ENCODE measurements around the gene RGMA. TPM values are rescaled to one million over a fixed set of nuclear protein-coding genes. Genes with fewer than 3 reads are reported as not detected.
A peak's percentile ranks its signal among the peaks of the same experiment; 100 is the strongest.

RGMA gene
- total RNA-seq, 4 donors from 2014 or later = 99.0 to 307 (median 112) TPM

DNA sequence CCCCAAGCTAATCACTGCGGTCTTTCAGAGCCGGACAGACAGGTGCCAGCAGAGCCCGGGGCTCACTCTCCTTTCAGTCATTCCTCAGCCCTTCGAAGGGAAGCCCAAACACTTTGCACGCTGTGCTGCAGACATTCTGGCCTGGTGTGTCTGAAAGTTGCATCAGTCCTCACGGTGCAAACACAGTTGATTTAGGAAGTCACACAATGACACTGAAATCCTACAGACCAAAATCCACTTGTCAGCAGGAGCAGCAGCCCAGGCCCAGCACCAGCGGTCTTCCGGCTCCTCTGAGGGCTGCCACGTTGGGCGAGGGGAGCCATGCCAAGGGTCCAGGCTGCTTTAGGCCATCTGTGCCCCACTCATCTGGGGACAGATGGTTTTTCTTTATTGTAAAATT lies 61.6 kb downstream of the RGMA start:
- Histone ChIP-seq H3K27me3 (no peaks in the 10 kb centered on the region), H3K4me3 (no peak overlapping the region), H3K4me1 (peaks cover 9 to 77% (median 38%) of the 10 kb centered on the region in 3 donors), H3K27ac (peak overlapping the region; percentile 87 to 96 (median 90)), H3K9me3 (no peaks in the 10 kb centered on the region), H3K36me3 (peaks cover 0 to 43% of the 10 kb centered on the region in 2 donors)
- ATAC-seq = no peak
- WGBS, 2 donors (ENCODE audit: low coverage in 1 of 2) = 69% methylated on average over 6 of the region's 10 CpGs; no CpG with 5 or more reads in 1 of the 2 donors
- TF ChIP-seq POLR2A (IDR thresholded peaks at IDR 0.05) (no peak), POLR2AphosphoS5 (IDR thresholded peaks at IDR 0.05) (peak; percentile 13)

DNA sequence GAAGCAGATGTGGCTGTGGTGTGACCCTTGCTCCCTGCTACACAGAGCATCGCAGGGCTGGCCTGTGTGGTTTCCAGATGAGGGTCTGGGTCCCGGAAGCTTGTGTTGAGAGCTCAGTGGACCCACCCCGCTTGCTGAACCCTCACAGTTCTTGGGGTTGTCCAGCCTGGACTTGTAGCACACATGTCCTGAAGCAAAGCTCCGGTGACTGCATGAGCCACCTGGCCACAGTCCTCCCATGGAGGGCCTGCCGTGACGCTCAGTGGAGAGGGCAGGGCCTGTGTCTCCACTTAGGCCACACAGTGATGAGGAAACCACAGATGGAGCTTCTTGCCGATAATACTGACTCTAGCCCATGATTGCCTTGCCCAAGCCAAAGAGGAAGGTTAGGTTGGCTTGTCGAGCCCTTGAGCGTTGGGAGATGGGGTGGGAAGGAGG lies 62.6 kb downstream of the RGMA start:
- H3K9me3 ChIP-seq = no peaks in the 10 kb centered on the region
- H3K36me3 ChIP-seq = peaks cover 0 to 53% of the 10 kb centered on the region in 2 donors
- peaks cover 9 to 74% (median 38%) of the 10 kb centered on the region in 3 donors for H3K4me1 ChIP-seq
- H3K27ac ChIP-seq = peak overlapping the region; percentile 87 to 96 (median 90)
- WGBS, 2 donors (ENCODE audit: low coverage in 1 of 2) = 93 to 100% methylated on average over 1 to 2 of the region's 9 CpGs
- H3K27me3 ChIP-seq = no peaks in the 10 kb centered on the region
- no peak for TF ChIP-seq POLR2AphosphoS5 (IDR thresholded peaks at IDR 0.05)
- TF ChIP-seq EP300 (IDR thresholded peaks at IDR 0.05) = no peak
- TF ChIP-seq, protein P1, sequence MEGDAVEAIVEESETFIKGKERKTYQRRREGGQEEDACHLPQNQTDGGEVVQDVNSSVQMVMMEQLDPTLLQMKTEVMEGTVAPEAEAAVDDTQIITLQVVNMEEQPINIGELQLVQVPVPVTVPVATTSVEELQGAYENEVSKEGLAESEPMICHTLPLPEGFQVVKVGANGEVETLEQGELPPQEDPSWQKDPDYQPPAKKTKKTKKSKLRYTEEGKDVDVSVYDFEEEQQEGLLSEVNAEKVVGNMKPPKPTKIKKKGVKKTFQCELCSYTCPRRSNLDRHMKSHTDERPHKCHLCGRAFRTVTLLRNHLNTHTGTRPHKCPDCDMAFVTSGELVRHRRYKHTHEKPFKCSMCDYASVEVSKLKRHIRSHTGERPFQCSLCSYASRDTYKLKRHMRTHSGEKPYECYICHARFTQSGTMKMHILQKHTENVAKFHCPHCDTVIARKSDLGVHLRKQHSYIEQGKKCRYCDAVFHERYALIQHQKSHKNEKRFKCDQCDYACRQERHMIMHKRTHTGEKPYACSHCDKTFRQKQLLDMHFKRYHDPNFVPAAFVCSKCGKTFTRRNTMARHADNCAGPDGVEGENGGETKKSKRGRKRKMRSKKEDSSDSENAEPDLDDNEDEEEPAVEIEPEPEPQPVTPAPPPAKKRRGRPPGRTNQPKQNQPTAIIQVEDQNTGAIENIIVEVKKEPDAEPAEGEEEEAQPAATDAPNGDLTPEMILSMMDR (IDR thresholded peaks at IDR 0.05) = no peak
- TF ChIP-seq POLR2A (IDR thresholded peaks at IDR 0.05) = no peak
- no peak overlapping the region for H3K4me3 ChIP-seq
- ATAC-seq = no peak

DNA sequence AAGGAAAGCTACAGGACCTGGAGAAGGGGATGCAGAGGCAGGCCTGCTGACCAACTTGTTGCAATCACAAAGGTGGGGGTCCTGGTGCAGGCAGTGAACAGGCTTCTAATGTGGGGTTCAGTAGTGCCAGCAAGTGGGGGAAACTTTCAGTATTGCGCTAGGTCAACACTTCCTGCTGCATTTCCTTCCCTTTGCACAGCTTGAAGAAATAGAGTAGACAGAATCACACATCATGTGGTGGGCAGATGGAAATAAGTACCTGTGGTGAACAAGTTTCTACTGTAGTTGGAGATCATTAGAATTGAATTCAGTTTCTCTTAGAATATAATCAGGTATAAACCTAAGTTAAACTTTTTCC lies 63.4 kb downstream of the RGMA start:
- Histone ChIP-seq H3K36me3 (peaks cover 0 to 60% of the 10 kb centered on the region in 2 donors), H3K27me3 (no peaks in the 10 kb centered on the region), H3K4me1 (peaks cover 9 to 70% (median 35%) of the 10 kb centered on the region in 3 donors), H3K9me3 (no peaks in the 10 kb centered on the region), H3K27ac (peak overlapping the region in 3 of 4 donors; percentile 87 to 96 (median 89)), H3K4me3 (no peak overlapping the region)
- 92 to 100% methylated on average over 1 of the region's 1 CpG for WGBS, 2 donors (ENCODE audit: low coverage in 1 of 2)
- TF ChIP-seq POLR2A (IDR thresholded peaks at IDR 0.05) (no peak), POLR2AphosphoS5 (IDR thresholded peaks at IDR 0.05) (no peak), EP300 (IDR thresholded peaks at IDR 0.05) (no peak)
- TF ChIP-seq, protein P1 (IDR thresholded peaks at IDR 0.05) = no peak
- ATAC-seq = no peak

DNA sequence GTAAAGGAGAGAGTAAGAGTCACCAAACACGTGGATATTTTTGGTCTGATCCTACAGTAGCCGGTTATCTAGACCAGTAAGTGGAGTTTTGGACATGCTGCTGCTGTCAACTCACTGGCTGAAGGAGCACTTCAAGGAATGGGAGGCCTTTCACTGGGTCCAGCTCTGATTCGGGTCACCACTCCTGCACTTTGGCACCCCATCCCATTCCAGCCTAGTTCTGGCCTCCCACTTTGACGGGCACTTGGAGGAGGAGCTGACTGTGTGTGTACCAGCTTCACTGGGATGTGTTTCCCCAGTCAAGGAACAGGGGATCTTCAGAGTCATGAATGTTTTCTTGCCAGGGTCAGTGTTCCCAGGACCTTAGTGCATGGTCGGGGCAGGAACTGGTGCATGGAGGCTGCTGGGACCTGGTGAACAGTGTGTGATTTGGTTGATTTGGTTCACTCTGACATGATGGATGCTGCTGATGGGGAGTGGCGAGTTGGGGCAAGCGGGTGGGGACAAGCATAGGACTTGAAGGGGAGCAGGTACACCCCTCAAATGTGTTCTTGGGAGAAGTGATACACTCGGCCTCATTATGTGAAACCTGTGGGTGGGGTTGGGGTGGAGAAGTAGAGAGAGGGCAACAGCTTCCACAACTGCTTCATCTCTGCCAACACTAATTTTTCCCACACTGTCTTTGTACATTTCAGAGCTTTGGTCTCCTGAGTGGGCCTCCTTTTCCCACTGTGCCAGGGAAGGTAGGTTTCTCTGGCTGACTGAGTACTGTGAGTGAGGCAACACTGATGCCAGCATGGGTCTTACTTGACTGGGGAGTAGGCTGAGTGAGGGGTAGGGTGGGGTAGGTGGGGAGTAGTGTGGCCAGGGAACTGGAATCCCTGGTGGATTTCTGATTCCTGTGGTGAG lies 64.0 kb downstream of the RGMA start:
- no peaks in the 10 kb centered on the region for H3K27me3 ChIP-seq
- ATAC-seq = no peak
- peak overlapping the region in 3 of 4 donors; percentile 34 to 89 (median 87) for H3K27ac ChIP-seq
- 81 to 100% methylated on average over 2 to 5 of the region's 8 CpGs for WGBS, 2 donors (ENCODE audit: low coverage in 1 of 2)
- H3K4me3 ChIP-seq = no peak overlapping the region
- H3K9me3 ChIP-seq = no peaks in the 10 kb centered on the region
- H3K4me1 ChIP-seq = peaks cover 9 to 66% (median 31%) of the 10 kb centered on the region in 3 donors
- TF ChIP-seq, protein P1 (IDR thresholded peaks at IDR 0.05) = no peak
- TF ChIP-seq EP300 (IDR thresholded peaks at IDR 0.05) = no peak
- no peak for TF ChIP-seq POLR2AphosphoS5 (IDR thresholded peaks at IDR 0.05)
- TF ChIP-seq POLR2A (IDR thresholded peaks at IDR 0.05) = no peak
- H3K36me3 ChIP-seq = peaks cover 0 to 66% of the 10 kb centered on the region in 2 donors

DNA sequence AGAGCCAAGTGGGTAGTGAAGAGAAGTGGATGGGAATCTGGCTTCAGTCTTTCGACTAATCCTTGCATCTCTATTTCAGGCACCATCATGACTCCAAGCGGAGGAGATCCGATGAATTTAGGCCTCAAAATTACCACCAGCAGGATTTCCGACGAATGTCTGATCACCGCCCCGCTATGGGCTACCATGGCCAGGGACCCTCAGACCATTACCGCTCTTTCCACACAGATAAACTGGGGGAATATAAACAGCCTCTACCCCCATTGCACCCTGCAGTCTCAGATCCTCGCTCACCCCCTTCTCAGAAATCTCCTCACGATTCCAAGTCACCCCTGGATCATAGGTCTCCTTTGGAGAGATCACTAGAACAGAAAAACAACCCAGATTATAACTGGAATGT lies 64.7 kb downstream of the RGMA start:
- ATAC-seq = no peak
- H3K4me3 ChIP-seq = no peak overlapping the region
- H3K27ac ChIP-seq = peak overlapping the region in 1 of 4 donors; percentile 89
- H3K27me3 ChIP-seq = no peaks in the 10 kb centered on the region
- TF ChIP-seq POLR2AphosphoS5 (IDR thresholded peaks at IDR 0.05) (no peak), POLR2A (IDR thresholded peaks at IDR 0.05) (no peak), EP300 (IDR thresholded peaks at IDR 0.05) (no peak)
- TF ChIP-seq, protein P1 (IDR thresholded peaks at IDR 0.05) = no peak
- WGBS, 2 donors (ENCODE audit: low coverage in 1 of 2) = 88 to 98% methylated on average over 1 to 10 of the region's 10 CpGs
- peaks cover 0 to 73% of the 10 kb centered on the region in 2 donors for H3K36me3 ChIP-seq
- H3K4me1 ChIP-seq = peaks cover 3 to 60% (median 25%) of the 10 kb centered on the region in 3 donors
- no peaks in the 10 kb centered on the region for H3K9me3 ChIP-seq
